ENCODE measurements around the gene MAMDC4.

DNA sequence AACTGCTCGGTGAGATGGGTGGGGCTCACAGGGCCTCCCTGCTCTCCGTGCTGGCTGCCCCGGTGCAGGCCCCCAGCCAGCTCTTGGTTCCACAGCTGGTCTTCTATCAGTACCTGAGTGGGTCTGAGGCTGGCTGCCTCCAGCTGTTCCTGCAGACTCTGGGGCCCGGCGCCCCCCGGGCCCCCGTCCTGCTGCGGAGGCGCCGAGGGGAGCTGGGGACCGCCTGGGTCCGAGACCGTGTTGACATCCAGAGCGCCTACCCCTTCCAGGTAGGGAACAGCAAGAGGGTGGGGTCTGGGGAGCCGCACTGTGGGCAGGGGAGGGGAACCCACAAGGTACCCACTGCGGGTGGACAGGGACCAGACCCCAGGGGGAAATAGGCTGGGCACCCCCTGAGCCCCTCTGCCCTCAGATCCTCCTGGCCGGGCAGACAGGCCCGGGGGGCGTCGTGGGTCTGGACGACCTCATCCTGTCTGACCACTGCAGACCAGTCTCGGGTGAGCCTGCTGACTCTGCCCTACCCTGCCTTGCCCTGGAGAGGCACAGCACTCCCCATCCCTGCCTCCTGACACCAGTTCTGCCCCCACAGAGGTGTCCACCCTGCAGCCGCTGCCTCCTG, 2.8 kb downstream of the MAMDC4 start:
- TF ChIP-seq, protein P1, sequence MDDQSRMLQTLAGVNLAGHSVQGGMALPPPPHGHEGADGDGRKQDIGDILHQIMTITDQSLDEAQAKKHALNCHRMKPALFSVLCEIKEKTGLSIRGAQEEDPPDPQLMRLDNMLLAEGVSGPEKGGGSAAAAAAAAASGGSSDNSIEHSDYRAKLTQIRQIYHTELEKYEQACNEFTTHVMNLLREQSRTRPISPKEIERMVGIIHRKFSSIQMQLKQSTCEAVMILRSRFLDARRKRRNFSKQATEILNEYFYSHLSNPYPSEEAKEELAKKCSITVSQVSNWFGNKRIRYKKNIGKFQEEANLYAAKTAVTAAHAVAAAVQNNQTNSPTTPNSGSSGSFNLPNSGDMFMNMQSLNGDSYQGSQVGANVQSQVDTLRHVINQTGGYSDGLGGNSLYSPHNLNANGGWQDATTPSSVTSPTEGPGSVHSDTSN (CRISPR knock-in tag; IDR thresholded peaks at IDR 0.05): no peak
- no peak for TF ChIP-seq RBAK (tag by site-specific recombination; IDR thresholded peaks at IDR 0.05)
- TF ChIP-seq, protein P2, sequence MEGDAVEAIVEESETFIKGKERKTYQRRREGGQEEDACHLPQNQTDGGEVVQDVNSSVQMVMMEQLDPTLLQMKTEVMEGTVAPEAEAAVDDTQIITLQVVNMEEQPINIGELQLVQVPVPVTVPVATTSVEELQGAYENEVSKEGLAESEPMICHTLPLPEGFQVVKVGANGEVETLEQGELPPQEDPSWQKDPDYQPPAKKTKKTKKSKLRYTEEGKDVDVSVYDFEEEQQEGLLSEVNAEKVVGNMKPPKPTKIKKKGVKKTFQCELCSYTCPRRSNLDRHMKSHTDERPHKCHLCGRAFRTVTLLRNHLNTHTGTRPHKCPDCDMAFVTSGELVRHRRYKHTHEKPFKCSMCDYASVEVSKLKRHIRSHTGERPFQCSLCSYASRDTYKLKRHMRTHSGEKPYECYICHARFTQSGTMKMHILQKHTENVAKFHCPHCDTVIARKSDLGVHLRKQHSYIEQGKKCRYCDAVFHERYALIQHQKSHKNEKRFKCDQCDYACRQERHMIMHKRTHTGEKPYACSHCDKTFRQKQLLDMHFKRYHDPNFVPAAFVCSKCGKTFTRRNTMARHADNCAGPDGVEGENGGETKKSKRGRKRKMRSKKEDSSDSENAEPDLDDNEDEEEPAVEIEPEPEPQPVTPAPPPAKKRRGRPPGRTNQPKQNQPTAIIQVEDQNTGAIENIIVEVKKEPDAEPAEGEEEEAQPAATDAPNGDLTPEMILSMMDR (tag by site-specific recombination; IDR thresholded peaks at IDR 0.05): no peak
- TF ChIP-seq, protein P3, sequence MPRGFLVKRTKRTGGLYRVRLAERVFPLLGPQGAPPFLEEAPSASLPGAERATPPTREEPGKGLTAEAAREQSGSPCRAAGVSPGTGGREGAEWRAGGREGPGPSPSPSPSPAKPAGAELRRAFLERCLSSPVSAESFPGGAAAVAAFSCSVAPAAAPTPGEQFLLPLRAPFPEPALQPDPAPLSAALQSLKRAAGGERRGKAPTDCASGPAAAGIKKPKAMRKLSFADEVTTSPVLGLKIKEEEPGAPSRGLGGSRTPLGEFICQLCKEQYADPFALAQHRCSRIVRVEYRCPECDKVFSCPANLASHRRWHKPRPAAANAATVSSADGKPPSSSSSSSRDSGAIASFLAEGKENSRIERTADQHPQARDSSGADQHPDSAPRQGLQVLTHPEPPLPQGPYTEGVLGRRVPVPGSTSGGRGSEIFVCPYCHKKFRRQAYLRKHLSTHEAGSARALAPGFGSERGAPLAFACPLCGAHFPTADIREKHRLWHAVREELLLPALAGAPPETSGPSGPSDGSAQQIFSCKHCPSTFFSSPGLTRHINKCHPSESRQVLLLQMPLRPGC (tag by site-specific recombination; IDR thresholded peaks at IDR 0.05): no peak
- TF ChIP-seq ZNF621 (tag by site-specific recombination; IDR thresholded peaks at IDR 0.05): no peak
- no peak for TF ChIP-seq TCF7L2 (IDR thresholded peaks at IDR 0.05; ENCODE audit: borderline replicate concordance, low read depth, low read length)
- no peak for TF ChIP-seq YY1 (tag by site-specific recombination; IDR thresholded peaks at IDR 0.05)
- no peak for TF ChIP-seq ZNF239 (tag by site-specific recombination; IDR thresholded peaks at IDR 0.05)
- TF ChIP-seq, protein P4, sequence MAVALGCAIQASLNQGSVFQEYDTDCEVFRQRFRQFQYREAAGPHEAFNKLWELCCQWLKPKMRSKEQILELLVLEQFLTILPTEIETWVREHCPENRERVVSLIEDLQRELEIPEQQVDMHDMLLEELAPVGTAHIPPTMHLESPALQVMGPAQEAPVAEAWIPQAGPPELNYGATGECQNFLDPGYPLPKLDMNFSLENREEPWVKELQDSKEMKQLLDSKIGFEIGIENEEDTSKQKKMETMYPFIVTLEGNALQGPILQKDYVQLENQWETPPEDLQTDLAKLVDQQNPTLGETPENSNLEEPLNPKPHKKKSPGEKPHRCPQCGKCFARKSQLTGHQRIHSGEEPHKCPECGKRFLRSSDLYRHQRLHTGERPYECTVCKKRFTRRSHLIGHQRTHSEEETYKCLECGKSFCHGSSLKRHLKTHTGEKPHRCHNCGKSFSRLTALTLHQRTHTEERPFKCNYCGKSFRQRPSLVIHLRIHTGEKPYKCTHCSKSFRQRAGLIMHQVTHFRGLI (tag by site-specific recombination; IDR thresholded peaks at IDR 0.05): no peak
